ENCODE measurements around the gene SUMO4. TPM values are rescaled to one million over a fixed set of nuclear protein-coding genes. Genes with fewer than 3 reads are reported as not detected.

The SUMO4 gene
- total and polyA plus RNA-seq, 10 of the 15 experiments (the other 5 are each of a cell fraction or from before 2014, with no cell fraction given) = 0.07 to 5.3 (median 1.0) TPM; not detected in 1

DNA sequence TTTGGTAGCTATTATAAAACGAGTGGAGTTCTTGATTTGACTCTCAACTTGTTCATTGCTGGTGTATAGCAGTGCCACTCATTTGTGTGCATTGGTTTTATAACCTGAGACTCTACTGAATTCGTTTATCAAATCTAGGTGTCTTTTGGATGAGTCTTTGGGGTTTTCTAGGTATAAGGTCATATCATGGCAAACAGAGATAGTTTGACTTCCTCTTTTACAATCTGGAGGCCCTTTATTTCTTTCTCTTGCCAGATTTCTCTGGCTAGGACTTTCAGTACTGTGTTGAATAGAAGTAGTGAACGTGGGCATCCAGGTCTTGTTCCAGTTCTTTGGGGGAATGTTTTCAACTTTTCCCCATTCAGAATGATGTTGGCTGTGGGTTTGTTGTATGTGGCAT lies 38.8 kb downstream of the SUMO4 start (continued):
- TF ChIP-seq, protein P1, sequence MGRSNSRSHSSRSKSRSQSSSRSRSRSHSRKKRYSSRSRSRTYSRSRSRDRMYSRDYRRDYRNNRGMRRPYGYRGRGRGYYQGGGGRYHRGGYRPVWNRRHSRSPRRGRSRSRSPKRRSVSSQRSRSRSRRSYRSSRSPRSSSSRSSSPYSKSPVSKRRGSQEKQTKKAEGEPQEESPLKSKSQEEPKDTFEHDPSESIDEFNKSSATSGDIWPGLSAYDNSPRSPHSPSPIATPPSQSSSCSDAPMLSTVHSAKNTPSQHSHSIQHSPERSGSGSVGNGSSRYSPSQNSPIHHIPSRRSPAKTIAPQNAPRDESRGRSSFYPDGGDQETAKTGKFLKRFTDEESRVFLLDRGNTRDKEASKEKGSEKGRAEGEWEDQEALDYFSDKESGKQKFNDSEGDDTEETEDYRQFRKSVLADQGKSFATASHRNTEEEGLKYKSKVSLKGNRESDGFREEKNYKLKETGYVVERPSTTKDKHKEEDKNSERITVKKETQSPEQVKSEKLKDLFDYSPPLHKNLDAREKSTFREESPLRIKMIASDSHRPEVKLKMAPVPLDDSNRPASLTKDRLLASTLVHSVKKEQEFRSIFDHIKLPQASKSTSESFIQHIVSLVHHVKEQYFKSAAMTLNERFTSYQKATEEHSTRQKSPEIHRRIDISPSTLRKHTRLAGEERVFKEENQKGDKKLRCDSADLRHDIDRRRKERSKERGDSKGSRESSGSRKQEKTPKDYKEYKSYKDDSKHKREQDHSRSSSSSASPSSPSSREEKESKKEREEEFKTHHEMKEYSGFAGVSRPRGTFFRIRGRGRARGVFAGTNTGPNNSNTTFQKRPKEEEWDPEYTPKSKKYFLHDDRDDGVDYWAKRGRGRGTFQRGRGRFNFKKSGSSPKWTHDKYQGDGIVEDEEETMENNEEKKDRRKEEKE (IDR thresholded peaks at IDR 0.05) = no peak
- TF ChIP-seq GABPA (IDR thresholded peaks at IDR 0.05; ENCODE audit: low read depth) = no peak
- TF ChIP-seq, protein P2, sequence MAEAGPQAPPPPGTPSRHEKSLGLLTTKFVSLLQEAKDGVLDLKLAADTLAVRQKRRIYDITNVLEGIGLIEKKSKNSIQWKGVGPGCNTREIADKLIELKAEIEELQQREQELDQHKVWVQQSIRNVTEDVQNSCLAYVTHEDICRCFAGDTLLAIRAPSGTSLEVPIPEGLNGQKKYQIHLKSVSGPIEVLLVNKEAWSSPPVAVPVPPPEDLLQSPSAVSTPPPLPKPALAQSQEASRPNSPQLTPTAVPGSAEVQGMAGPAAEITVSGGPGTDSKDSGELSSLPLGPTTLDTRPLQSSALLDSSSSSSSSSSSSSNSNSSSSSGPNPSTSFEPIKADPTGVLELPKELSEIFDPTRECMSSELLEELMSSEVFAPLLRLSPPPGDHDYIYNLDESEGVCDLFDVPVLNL (IDR thresholded peaks at IDR 0.05; ENCODE audit: low read depth, low read length) = no peak
- no peak for TF ChIP-seq RBBP5 (conservative IDR thresholded peaks at IDR 0.05)
- TF ChIP-seq, protein P3, sequence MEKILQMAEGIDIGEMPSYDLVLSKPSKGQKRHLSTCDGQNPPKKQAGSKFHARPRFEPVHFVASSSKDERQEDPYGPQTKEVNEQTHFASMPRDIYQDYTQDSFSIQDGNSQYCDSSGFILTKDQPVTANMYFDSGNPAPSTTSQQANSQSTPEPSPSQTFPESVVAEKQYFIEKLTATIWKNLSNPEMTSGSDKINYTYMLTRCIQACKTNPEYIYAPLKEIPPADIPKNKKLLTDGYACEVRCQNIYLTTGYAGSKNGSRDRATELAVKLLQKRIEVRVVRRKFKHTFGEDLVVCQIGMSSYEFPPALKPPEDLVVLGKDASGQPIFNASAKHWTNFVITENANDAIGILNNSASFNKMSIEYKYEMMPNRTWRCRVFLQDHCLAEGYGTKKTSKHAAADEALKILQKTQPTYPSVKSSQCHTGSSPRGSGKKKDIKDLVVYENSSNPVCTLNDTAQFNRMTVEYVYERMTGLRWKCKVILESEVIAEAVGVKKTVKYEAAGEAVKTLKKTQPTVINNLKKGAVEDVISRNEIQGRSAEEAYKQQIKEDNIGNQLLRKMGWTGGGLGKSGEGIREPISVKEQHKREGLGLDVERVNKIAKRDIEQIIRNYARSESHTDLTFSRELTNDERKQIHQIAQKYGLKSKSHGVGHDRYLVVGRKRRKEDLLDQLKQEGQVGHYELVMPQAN (conservative IDR thresholded peaks at IDR 0.05) = no peak
- TF ChIP-seq BACH1 (IDR thresholded peaks at IDR 0.05; ENCODE audit: borderline replicate concordance) = no peak
- TF ChIP-seq POLR2A (IDR thresholded peaks at IDR 0.05; ENCODE audit: low read depth, low read length) = no peak
- no peak for TF ChIP-seq RB1 (IDR thresholded peaks at IDR 0.05; ENCODE audit: borderline replicate concordance)
- TF ChIP-seq IKZF1 (conservative IDR thresholded peaks at IDR 0.05) = peak; percentile 61
- TF ChIP-seq TARDBP (IDR thresholded peaks at IDR 0.05; ENCODE audit: borderline replicate concordance) = no peak
- no peak for TF ChIP-seq KAT2A (conservative IDR thresholded peaks at IDR 0.05; ENCODE audit: control insufficient read depth, low read depth, low read length)
- no peak for TF ChIP-seq NRF1 (conservative IDR thresholded peaks at IDR 0.05; ENCODE audit: low read depth, low read length)
- TF ChIP-seq SUPT20H (IDR thresholded peaks at IDR 0.05; ENCODE audit: borderline replicate concordance, control insufficient read depth, low read depth, low read length) = no peak
- TF ChIP-seq, protein P4, sequence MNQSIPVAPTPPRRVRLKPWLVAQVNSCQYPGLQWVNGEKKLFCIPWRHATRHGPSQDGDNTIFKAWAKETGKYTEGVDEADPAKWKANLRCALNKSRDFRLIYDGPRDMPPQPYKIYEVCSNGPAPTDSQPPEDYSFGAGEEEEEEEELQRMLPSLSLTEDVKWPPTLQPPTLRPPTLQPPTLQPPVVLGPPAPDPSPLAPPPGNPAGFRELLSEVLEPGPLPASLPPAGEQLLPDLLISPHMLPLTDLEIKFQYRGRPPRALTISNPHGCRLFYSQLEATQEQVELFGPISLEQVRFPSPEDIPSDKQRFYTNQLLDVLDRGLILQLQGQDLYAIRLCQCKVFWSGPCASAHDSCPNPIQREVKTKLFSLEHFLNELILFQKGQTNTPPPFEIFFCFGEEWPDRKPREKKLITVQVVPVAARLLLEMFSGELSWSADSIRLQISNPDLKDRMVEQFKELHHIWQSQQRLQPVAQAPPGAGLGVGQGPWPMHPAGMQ (IDR thresholded peaks at IDR 0.05; ENCODE audit: borderline replicate concordance) = no peak
- peak; percentile 55 for TF ChIP-seq NR2F1 (conservative IDR thresholded peaks at IDR 0.05)
- TF ChIP-seq SPI1 (IDR thresholded peaks at IDR 0.05; ENCODE audit: borderline replicate concordance, insufficient read depth, low read depth, low read length) = peak; percentile 91
- TF ChIP-seq STAT1 (conservative IDR thresholded peaks at IDR 0.05) = no peak
- TF ChIP-seq SRF (IDR thresholded peaks at IDR 0.05; ENCODE audit: low read depth in 2 of 2, low read length in 2 of 2) = no peak
- TF ChIP-seq BHLHE40 (IDR thresholded peaks at IDR 0.05; ENCODE audit: borderline replicate concordance in 1 of 2, low read depth in 2 of 2, low read length in 1 of 2) = no peak
- no peak for TF ChIP-seq RAD21 (IDR thresholded peaks at IDR 0.05; ENCODE audit: insufficient read depth, low read depth, low read length)
- TF ChIP-seq SUZ12 (IDR thresholded peaks at IDR 0.05; ENCODE audit: unreplicated experiment) = no peak
- TF ChIP-seq SIN3A (IDR thresholded peaks at IDR 0.05; ENCODE audit: low read depth, low read length) = no peak
- no peak for TF ChIP-seq RCOR1 (conservative IDR thresholded peaks at IDR 0.05; ENCODE audit: low read depth, low read length)
- peak; percentile 36; the same call in 1 of the 2 replicates for TF ChIP-seq RUNX3 (IDR thresholded peaks at IDR 0.05; ENCODE audit: low read length)
